Measurements from ENCODE around the gene DIP2C.
"Not testable (repeated sequence)": the region's sequence is repeated elsewhere in the genome, so short reads cannot be mapped to it uniquely, and the experiment has no call there.

Gene DIP2C

DNA sequence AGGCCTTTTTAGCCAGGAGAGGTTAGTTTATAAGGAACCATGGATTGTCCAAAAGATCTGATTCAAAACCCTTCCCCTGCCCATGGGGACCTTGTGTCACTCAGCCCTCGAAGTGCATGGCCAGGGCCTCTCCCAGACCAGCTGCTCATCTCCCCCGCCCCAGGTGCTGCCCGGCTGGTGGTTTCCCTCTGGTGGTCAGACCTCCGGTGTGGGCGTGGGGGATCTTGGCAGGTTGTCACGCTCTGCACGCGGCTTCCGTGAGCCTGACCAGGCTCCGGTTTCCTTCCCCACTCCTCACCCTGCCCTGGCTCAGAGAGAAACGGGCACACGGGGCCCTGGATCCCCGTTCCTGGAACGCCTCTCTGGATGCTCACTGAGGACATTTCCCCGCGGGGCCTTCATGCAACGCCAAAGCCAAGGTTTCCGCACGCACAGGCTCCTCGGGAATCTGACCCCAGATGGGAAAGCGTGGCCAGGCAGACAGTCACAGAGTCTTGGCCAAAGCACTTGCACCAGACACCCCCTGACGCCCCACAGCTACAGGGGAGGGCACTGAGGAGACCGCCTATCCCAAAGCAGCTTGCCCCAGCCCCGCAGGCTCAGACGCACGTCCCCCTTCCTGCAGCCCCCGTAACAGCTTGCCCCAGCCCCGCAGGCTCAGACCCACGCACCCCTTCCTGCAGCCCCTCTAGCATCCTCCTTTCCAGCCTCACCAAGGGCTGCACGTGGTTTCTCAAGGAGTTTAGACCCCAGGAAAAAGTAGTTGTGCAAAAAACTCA is 7.8 kb upstream of the DIP2C start:
- no peak for DNase-seq

DNA sequence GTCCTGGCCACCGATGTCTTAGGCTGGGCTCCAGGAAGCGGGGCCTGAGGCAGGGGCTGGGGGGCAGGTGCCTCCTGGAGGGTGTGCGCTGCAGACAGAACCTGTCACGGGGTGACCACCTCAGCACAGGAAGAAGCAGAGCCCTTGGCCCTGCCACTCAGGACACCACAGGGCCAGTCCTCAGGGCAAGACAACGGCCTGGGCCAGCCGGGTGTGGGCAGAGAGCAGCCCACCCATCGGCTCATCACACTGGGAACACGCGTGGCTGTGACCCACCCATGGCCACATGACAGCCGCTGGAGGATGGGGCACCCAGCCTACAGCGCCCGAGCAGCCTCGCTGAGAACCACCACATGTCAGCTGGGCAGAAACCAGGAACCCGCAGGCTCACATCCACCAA is 5.9 kb upstream of the DIP2C start:
- no peak for DNase-seq

DNA sequence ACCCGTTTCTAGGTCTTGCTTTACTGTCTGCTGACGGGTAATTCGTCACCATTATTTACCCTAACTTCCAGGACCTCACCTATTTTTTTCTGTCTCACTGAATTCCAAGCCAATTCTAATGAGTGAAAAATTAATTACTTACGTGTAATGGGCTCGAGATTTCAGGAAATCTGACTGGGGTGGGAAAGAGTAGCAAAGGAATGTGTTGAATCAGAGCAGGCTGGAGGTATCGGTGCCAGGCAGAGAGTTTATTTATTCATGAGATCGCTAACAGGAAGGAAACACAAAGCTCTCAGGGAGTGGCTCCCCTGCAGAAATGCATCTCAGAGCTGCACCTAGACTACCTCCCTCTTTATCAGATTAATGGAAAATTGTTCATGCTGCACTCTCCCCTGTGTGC is 4.0 kb upstream of the DIP2C start:
- no peak for DNase-seq

DNA sequence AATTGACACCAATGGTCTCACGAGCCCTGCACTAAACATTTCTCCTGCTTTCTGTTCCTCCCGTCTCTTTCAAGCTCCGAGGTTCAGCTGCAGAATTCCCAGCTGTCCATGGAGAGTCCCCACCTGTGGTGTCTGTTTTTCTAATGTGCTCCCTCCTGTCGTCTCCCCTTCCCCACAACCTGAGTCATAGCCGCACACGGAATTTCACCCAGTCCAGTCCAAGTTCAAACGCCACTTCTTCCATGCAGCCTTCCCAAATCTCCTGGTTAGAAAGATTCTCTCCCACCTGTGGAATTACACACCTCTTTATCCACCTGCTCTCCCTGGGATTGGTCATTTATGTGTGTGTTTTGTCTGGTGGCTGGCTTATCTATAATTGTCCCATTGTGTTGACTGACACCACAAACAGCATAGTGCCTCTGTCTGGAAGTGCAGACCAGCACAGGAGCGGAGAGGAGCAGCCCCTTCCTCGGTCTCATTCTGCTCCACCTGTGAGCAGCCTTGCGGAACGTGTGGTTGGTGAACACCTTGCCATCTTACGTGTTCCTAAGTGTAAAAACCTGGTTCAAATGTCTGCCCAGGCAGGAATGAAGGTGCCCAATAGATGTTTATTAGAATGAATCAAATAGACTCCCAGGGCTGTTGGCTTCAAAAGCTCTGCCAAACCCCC is 3.3 kb upstream of the DIP2C start:
- no peak for DNase-seq

DNA sequence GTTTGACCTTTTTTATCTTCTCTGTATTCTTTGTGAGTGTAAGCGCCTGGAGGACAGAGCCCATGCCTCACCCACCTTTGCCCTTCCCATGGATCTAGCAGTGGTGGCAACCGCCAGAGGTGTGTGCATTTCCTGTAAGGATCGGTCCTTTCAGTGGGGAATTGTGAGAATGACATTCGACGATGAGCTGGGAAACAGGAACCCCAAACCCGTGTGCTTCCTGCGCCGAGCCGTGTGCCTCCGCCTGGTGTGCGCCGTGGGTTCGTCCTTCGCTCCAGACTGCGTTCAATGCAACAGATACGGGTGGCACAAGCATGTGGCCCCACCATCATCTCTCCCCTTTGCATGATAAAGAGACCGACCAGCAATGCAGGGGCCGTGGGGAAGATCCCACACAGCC is 1.7 kb upstream of the DIP2C start:
- DNase-seq = no peak

DNA sequence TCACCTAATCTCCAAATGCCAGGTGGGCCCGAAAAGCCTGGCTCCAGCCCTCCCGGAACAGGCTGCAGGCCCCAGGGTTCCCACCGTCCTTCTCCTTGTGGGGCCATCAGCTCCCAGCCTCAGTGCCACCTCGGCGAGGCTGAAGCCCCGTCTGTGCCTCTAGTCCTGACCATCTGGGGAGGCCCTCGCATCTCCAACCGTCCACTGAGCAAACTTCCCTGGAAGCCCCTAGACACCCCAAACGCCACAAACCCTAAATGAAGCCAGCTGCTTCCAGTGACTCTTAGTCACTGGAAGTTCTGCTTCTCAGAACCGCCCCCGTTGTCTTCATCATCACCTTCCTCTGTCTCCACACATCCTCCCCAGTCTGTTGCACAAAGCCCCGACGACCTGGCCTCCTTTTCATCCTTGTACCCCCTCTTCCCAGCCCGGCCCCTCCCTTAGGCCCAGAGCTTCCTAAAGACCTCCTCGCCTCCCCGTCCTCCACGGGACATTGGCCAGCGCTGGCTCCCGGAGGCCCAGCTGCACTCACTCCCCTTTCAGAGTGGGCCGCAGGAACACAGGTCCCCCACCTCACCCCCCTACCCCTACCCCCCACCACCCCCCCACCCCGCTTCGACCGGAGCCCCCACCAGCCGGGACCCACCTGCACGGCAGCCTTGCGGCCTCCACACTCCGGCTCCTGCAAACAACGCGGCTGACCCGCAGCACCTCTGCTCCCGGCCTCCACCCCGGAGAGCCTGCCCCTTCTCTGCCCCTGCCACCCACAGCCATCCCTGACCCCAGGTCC is 1.1 kb upstream of the DIP2C start:
- DNase-seq = no peak

DNA sequence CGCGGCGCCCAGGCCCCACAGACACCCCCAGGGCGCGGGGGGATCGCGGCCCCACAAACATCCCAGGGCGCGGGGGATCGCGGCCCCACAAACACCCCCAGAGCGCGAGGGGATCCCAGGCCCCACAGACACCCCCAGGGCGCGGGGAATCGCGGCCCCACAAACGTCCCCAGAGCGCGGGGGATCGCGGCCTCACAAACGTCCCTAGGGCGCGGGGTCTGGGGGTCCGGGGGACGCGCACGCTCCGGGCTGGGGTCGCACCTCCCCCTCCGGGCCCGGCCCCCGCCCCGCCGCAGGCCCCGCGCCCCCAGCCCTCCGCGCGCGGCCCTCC is 382 bp downstream of the DIP2C start:
- DNase-seq = no peak

DNA sequence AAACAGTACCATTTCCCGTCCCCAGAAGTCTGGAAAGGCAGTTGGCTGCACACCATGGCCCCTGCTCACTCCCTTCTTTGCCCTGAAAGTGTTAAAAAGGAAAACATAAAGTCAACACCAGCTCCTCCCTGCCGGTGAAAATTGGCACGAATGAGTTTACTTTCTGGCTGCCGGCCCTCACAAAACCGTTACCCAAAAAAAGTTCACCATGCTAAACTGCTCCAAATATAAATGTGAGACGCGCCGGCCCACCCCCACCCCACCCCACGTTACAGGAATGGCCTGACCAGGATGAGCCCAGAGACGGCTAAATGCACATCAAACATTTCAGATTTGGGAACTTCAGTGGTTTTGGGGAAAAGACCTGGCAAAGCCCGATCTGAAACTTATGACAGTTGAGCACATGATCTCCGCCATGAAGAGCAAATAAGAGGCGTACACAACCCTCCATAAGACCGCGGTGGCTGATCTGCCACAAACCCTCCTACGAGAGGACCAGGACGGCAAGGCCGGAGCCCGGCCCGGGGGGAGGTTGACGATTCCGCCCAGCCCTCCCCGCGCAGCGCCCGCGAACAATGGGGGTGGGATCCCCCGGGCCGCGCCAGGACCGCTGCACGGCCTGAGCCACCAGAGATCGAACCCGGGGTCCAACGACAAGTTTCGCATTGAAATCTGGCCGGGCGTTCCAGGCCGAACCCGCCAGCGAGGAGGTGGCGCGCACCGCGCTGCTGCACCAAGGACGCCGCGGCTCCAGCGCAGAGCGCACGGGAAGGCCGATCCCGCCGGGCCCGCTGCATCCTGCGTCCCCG is 952 bp downstream of the DIP2C start:
- peak in 1 of 2 experiments; percentile 6 for DNase-seq

DNA sequence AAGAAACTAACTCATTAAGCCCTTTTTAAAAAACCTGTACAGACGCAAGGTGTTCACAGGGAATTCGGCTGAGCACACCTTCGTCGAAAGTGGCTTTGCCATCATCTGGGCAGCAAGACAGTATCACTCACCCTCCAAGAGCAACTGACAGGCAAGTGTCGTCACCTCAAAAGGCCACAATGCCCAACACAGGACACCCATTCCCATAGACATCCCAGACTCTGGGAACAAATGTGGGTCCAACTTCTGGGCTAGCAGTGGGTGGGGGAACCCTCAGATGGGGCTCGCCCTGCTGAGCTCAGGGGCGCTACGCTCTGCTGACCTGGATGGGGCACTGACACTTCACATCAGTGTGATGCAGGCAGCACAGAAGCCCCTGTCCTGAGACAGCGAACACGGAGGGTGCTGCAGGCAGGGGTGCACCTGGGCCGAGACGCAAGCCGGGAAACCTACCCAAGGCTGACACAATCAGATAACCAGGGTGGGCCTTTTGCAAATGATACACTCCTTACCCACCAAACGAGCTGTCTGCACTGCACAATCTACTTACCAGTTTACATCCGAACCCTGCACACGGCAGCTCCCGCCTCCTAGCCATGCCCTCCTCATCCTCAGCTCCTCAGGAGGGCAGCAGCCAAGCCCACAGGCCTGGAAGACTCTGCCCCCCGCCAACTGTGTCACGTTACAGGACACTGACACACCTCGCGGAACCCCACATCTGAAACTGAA is 1.7 kb downstream of the DIP2C start:
- no peak for DNase-seq

DNA sequence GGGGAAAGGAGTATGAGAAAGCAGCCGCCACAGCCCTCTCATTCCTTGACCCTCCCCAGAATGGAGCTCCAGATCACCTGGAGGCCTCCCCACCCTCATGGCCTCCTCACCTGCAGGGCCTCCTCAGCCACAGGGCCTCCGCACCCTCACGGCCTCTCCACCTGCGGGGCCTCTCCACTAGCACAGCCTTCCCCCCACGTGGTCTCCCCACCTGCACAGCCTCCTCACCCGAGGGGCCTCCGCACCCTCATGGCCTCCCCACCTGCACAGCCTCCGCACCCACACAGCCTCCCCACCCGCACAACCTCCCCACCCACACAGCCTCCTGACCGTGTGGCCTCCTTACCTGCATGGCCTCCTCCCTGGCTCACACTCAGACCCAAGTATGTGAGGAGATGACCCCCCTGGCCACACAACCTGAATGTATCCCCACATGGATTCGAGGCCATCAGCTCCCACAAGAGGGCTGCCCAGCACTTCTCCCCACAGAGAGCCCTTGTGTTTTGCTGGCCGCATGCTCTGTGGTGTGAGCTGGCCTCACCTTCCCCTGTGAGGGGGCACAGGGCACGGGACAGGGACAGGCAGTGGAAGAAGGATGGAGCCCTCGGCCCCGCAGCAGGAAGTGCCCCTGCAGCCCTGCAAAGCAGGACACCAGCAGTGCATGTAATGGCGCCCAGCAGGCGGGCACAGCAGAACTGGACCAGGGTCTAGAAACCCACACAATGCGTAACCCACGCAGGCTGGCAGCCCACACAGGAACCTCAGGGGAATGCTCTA is 3.1 kb downstream of the DIP2C start:
- no peak for DNase-seq

DNA sequence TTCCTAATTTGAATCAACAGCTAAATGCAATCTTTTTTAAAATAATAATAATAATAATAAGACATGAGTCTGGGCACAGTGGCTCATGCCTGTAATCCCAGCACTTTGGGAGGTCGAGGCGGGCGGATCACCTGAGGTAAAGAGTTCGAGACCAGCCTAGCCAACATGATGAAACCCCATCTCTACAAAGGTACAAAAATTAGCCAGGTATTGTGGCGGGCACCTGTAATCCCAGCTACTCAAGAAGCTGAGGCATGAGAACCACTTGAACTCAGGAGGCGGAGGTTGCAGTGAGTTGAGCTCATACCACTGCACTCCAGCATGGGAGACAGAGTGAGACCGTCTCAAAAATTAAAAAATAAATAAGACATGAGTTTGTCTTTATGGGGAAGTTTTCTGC is 3.9 kb downstream of the DIP2C start:
- DNase-seq = no peak

DNA sequence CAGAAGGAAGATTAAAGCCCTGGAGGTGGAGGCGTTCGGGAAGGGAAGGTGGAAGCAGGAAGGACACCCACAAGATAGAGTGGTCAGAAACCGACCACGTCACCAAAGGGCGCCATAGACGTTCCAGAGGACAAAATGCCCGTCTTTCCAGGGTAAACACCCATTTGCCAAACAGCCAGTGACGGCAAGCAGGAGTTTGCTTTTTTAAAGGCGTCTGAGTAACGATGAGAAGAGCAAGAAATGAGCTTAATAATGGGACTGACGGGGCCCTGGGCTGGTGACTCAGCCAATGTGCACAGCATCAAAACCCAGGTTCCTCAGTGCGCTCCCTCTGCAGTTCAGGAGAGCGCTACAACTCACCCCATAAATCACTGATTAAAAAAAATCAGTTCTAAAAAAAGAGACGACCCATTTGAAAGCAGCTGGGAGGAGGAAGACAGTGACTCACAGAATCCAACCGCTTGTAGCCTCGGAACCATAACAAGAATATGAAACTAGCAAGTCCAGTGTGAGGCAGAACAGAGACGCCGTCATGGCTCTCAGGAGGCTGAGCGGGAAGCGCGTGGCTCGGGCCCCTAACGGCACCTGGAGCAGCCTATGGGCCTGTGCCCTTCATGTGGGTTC is 5.9 kb downstream of the DIP2C start:
- DNase-seq = no peak

DNA sequence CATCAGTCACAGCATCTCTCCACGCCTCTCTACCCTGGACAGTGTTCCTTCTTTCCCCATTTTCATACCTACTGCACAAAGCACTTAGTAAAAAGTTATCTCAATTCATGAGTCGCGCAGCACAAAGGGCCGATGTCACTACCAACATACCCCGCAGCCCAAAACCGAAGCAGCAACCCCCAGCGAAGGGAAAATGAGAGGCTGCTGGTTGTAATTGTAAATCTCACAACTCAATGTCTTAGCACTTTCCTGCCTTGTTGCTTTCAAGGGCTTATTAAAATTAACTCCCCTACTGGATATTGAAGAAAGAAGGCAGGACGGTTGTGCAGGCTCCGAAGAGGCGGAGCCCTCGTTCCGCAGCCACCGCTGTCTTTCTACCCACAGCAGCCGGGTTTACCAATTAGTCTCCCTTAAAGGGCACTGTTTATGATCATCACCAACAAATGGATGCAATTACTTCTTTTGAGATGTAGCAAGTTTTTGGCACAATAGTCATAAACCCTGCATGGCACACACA is 6.5 kb downstream of the DIP2C start:
- DNase-seq = no peak

DNA sequence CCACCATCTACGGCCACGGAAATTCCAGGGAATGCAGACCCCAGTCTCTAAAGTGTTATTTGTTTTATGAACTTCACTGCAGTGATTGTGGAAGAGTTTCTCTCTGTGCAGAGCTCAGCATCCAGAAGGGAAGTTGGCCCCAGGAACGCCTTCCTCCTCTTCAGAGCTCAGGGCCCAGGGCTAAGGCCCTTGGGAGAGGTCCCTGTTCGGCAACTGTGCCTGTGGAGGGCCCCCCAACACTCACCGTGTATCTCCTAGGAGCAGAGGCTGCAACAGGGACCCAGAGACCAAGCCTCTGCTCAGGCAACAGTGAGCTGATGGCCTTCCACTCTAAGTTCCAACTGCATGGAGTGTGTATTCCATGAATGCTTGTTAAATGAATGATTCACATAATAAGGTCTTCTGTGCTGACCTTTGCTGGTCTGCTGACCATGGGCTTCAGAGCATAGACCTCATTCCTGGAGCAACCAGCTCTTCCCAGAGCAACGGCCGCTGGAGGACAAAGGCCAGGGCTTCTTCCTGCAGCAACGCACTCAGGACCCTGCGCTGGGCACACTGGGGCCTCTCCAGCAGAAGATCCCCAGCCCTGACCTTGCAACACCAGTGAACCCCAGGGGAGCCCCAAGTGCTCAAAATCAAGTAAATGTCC is 7.7 kb downstream of the DIP2C start:
- DNase-seq = no peak

DNA sequence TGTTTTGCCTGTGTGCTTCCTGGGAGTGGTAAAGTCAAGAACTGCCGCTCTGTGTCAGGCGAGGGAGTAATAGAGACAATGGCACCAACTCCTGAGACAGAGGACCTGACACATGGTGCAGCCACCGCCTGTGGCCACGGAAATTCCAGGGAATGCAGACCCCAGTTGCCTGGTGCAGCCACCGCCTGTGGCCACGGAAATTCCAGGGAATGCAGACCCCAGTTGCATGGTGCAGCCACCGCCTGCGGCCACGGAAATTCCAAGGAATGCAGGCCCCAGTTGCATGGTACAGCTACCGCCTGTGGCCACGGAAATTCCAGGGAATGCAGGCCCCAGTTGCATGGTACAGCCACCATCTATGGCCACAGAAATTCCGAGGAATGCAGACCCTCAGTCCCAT is 8.7 kb downstream of the DIP2C start:
- no peak for DNase-seq

DNA sequence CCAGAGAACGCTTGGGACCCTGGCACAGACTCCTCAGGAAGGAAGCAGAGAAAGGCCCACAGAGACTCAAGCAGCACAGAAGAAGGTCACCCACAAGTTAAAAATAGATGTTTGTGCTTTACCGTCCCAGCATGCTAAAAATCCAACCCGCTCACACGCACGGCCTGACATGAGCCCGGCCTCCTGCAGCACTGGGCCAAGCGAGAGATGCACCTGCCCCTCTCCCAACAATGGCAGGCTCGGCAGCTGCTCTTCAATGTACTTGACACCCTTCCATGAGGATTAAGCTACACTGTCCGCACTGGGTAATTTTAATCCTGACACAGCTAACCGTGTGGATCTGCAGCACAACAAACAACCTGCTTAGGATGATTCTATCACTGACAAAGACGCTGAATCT is 9.3 kb downstream of the DIP2C start:
- DNase-seq = peak; percentile 54 to 61

DNA sequence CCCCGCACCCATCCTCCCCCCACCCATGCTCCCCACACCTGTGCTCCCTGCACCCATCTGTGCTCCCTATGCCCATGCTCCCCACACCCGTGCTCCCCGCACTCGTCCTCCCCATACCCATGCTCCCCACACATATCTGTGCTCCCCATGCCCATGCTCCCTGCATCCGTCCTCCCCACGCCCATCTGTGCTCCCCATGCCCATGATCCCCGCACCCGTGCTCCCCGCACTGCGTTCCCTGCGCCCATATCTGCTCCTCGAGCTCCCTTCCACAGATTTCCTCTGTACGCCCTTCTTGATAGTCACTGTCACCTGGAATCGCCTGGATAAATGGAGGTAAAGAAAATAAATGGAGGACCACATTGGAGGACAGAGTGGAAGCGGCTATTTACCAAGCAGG is 9.9 kb downstream of the DIP2C start:
- no peak for DNase-seq

DNA sequence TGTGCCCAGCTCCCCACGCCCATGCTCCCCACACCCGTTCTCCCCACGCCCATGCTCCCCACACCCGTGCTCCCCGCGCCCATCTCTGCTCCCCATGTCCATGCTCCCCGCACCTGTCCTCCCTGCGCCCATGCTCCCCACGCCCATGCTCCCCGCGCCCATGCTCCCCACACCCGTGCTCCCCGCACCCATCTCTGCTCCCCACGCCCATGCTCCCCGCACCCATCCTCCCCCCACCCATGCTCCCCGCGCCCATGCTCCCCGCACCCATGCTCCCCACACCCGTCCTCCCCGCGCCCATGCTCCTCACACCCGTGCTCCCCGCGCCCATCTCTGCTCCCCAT is 10.8 kb downstream of the DIP2C start:
- not testable (repeated sequence) for DNase-seq

DNA sequence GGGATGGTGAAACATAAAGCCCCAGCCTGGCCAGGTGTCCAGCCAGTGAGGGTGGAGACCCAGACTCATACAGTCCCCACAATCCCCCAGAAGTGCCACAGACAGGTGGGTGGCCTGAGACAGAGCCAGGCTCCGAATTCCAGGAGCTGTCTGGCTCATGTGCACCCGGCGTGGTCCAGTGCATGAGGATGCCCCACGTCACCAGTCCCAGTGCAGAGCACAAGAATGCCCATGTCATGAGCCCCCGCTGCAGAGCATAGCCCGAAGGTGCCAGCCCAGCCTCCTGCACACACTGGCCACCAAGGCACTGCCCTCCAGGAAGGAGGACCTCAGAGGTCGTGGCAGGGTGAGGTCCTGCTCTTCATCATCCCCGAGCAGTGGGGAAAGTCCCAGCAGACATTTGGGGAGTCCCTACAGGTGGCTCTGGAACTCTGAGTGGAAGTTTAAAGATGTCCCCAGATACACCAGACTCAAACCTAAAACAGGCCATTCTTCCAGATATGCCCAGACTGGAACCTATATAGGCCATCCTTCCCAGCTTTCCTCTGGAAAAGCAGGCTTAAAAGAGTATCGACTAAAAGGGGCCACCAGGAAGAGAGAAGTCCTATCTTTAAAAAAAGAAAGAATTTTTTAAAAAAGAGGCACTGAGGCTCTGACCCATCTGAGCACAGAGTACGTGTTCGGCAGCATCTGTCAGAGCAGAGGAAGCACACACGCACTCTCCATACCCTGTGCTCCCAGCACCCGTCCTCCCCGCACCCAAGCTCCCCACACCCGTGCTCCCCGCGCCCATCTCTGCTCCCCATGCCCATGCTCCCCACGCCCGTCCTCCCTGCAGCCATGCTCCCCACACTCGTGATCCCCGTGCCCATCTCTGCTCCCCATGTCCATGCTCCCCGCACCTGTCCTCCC is 11.5 kb downstream of the DIP2C start:
- no peak for DNase-seq

All from NCI-H187 (cell line).